Measurements from ENCODE around the gene OR6T1. TPM values are rescaled to one million over a fixed set of nuclear protein-coding genes. Genes with fewer than 3 reads are reported as not detected.

The OR6T1 gene
- polyA plus RNA-seq, 6 donors from 2014 or later: not detected

GRCh38 chr11:123903932-123904331, 39.7 kb downstream of the OR6T1 start:
- Mint-ChIP-seq H3K4me3 (no peak overlapping the region), H3K36me3 (no peaks in the 10 kb centered on the region), H3K27ac (no peak overlapping the region), H3K9me3 (no peaks in the 10 kb centered on the region), H3K27me3 (peaks cover 0 to 11% (median 7%) of the 10 kb centered on the region in 3 donors), H3K4me1 (no peaks in the 10 kb centered on the region)
- DNase-seq (no peak), ATAC-seq (ENCODE audit: low read depth in 2 of 2) (no peak)

- no peak for DNase-seq
- H3K4me3 Mint-ChIP-seq: no peak within 1 kb of the TSS
- no peak within 1 kb of the TSS for H3K27ac Mint-ChIP-seq
- no peaks in the 10 kb centered on the region for H3K9me3 Mint-ChIP-seq
- peaks cover 0 to 7% (median 6%) of the 10 kb centered on the region in 3 donors for H3K27me3 Mint-ChIP-seq
- H3K36me3 Mint-ChIP-seq: no peaks in the 10 kb centered on the region
- no peak for ATAC-seq (ENCODE audit: low read depth in 2 of 2)
- H3K4me1 Mint-ChIP-seq: no peaks in the 10 kb centered on the region
Observed at GRCh38 chr11:123901867-123902266, 41.8 kb downstream of the OR6T1 start, which contains the start of gene OR8D4. OR8D4 (plus strand) TSS chr11:123902167; CDS start chr11:123906432, 4,265 bp downstream.

GRCh38 chr11:123899792-123900191, 43.8 kb downstream of the OR6T1 start:
- no peak for DNase-seq
- Mint-ChIP-seq H3K4me1 (no peaks in the 10 kb centered on the region), H3K4me3 (no peak overlapping the region), H3K27me3 (peaks cover 0 to 7% (median 6%) of the 10 kb centered on the region in 3 donors), H3K36me3 (no peaks in the 10 kb centered on the region), H3K27ac (no peak overlapping the region), H3K9me3 (no peaks in the 10 kb centered on the region)
- ATAC-seq (ENCODE audit: low read depth in 2 of 2): no peak

Other genes with a start within 250 kb of the OR6T1 start
- 10 to 100 TPM in 2 of 6 donors, 1 to 10 TPM in 3, not detected in 1; 6.3 to 16.4 (median 8.8) TPM for gene ZNF202, start 202.2 kb downstream of the OR6T1 start, polyA plus RNA-seq (ENCODE audit: low read depth in 6 of 6)
- gene OR6X1, start 189.3 kb downstream of the OR6T1 start, polyA plus RNA-seq (ENCODE audit: low read depth in 6 of 6): not detected
- gene OR6M1, start 137.5 kb downstream of the OR6T1 start, polyA plus RNA-seq (ENCODE audit: low read depth in 6 of 6): not detected
- not detected for gene TMEM225, start 58.2 kb downstream of the OR6T1 start, polyA plus RNA-seq (ENCODE audit: low read depth in 6 of 6)
- not detected for gene OR8D4, start 41.7 kb downstream of the OR6T1 start, polyA plus RNA-seq (ENCODE audit: low read depth in 6 of 6)
- not detected for gene OR4D5, start 4.2 kb downstream of the OR6T1 start, polyA plus RNA-seq (ENCODE audit: low read depth in 6 of 6)
- gene OR10S1, start 33.9 kb upstream of the OR6T1 start, polyA plus RNA-seq (ENCODE audit: low read depth in 6 of 6): not detected
- not detected for gene OR10G6, start 51.3 kb upstream of the OR6T1 start, polyA plus RNA-seq (ENCODE audit: low read depth in 6 of 6)
- gene OR10G4, start 69.2 kb upstream of the OR6T1 start, polyA plus RNA-seq (ENCODE audit: low read depth in 6 of 6): not detected
- not detected for gene OR10G9, start 79.2 kb upstream of the OR6T1 start, polyA plus RNA-seq (ENCODE audit: low read depth in 6 of 6)
- gene OR10G8, start 83.0 kb upstream of the OR6T1 start, polyA plus RNA-seq (ENCODE audit: low read depth in 6 of 6): not detected
- gene OR10G7, start 97.5 kb upstream of the OR6T1 start, polyA plus RNA-seq (ENCODE audit: low read depth in 6 of 6): not detected
- 10 to 100 TPM in 4 of 6 donors, 1 to 10 TPM in 1, not detected in 1; 4.5 to 15.8 (median 11.6) TPM for gene VWA5A, start 171.6 kb upstream of the OR6T1 start, polyA plus RNA-seq (ENCODE audit: low read depth in 6 of 6)
- gene OR10D3, start 239.5 kb upstream of the OR6T1 start, polyA plus RNA-seq (ENCODE audit: low read depth in 6 of 6): not detected

Measured in naive B cell (primary cell).